Fibroblast of lung (primary cell): ENCODE results near the gene IL1RAPL2.

Experiments used
- CTCF ChIP-seq, 2 donors: IDR thresholded peaks in 1 of 2; conservative IDR thresholded peaks in 1 of 2; 1 replicate in 1 of 2; 2 replicates in 1 of 2; pipeline ENCODE4 v1.5.1; 2011 to 2012; ENCODE audit warnings: low read length in 2 of 2, control low read depth in 1 of 2, inconsistent platforms in 1 of 2, low read depth in 1 of 2, mild to moderate bottlenecking in 1 of 2
- EZH2 ChIP-seq: IDR thresholded peaks from 2 replicates; pipeline ENCODE4 v1.5.1; 2012; ENCODE audit warnings: low read length, control low read depth, mild to moderate bottlenecking; ENCODE audit errors: missing control alignments

- TF ChIP-seq CTCF (conservative IDR thresholded peaks at IDR 0.05 in 1 of 2, IDR thresholded peaks at IDR 0.05 in 1 of 2; ENCODE audit: low read depth in 1 of 2, low read length in 2 of 2), result no peak
- no peak for TF ChIP-seq EZH2
These were observed 548.6 kb downstream of the IL1RAPL2 start for GRCh38 chrX:105114554-105115130.
